Vagina (tissue), 2 donors: ENCODE data around the gene MFNG. TPM values are rescaled to one million over a fixed set of nuclear protein-coding genes. Genes with fewer than 3 reads are reported as not detected.

Experiments used
- DNase-seq, 2 donors: peaks; one replicate each; pipeline ENCODE4 v3.0.0-alpha.2; 2017; ENCODE audit errors: extremely low spot score in 2 of 2
- H3K27ac ChIP-seq: fragments of 200-600 bp; sonication (generic); one replicate; pipeline ENCODE4 v1.5.1; 2019
- H3K27me3 ChIP-seq: fragments of 200-600 bp; sonication (generic); one replicate; pipeline ENCODE4 v1.5.1; 2019
- H3K36me3 ChIP-seq, 2 donors: fragments of 200-600 bp; sonication (generic); one replicate each; pipeline ENCODE4 v1.5.1; 2017 to 2019
- H3K4me1 ChIP-seq: fragments of 200-600 bp; sonication (generic); one replicate; pipeline ENCODE4 v1.5.1; 2019
- H3K4me3 ChIP-seq, 2 donors: fragments of 200-600 bp; sonication (generic); 1 replicate in 1 of 2; 2 replicates in 1 of 2; pipeline ENCODE4 v1.5.1; 2016 to 2019
- H3K9me3 ChIP-seq: fragments of 200-600 bp; sonication (generic); one replicate; pipeline ENCODE4 v1.5.1; 2019
- POLR2A ChIP-seq, 2 donors: fragments of 450-650 bp; IDR thresholded peaks; one replicate each; pipeline ENCODE4 v1.6.1; 2017; ENCODE audit warnings: antibody characterized with exemption in 2 of 2, mild to moderate bottlenecking in 2 of 2, moderate library complexity in 2 of 2
- POLR2AphosphoS5 ChIP-seq, 2 donors: sonication (generic); formaldehyde crosslinking; IDR thresholded peaks; one replicate each; pipeline ENCODE4 v1.9.0; 2017; ENCODE audit warnings: antibody characterized with exemption in 2 of 2, mild to moderate bottlenecking in 2 of 2, low read depth in 1 of 2; ENCODE audit not compliant: insufficient read depth in 1 of 2
- intact Hi-C: fragments of 100-400 bp; cut with DNase I; formaldehyde crosslinking; loops from one replicate; pipeline ENCODE4 v1.15.1; 2023
- total RNA-seq: library from RNA; depleted of rRNA; stranded (reverse); fragments of >200 nt; gene quantifications from one replicate; pipeline ENCODE4 v1.2.3, GENCODE V29; 2016
- TF ChIP-seq, protein P1 (sequence below), 3 experiments: fragments of 450-650 bp in 2 of 3; fragments of 200-600 bp in 1 of 3; sonication (generic) in 1 of 3; IDR thresholded peaks; one replicate each; pipeline ENCODE4 v1.5.1; 2017 to 2019; ENCODE audit warnings: antibody characterized with exemption in 3 of 3, mild to moderate bottlenecking in 2 of 3, moderate library complexity in 2 of 3

The MFNG gene
- total RNA-seq, 1 donor from 2014 or later, result 15.2 TPM

DNA sequence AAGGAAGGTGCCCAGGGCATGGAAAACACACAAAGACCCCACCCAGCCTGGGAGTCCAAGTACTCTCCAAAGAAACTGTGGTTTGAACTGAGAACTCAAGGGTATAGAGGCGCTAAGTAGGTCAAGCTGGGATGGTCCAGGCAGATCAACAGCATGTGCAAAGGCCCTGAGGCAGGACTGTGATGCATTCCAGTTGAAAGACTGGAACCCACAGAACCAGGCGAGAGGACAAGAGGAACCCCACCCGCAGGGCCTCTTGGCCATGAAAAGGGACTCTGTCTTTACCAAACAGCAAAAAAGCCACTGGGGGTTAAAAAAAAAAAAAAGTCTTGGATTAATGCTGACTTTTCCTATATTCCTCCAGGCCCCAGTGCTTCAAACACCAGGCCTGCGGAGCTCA, 18.8 kb upstream of the MFNG start:
- peaks cover 31% of the 10 kb centered on the region for H3K4me1 ChIP-seq
- no peak overlapping the region for H3K4me3 ChIP-seq
- DNase-seq, result no peak
- TF ChIP-seq POLR2AphosphoS5 (IDR thresholded peaks at IDR 0.05; ENCODE audit: insufficient read depth in 1 of 2, low read depth in 1 of 2) (no peak), POLR2A (IDR thresholded peaks at IDR 0.05) (no peak)
- TF ChIP-seq, protein P1, sequence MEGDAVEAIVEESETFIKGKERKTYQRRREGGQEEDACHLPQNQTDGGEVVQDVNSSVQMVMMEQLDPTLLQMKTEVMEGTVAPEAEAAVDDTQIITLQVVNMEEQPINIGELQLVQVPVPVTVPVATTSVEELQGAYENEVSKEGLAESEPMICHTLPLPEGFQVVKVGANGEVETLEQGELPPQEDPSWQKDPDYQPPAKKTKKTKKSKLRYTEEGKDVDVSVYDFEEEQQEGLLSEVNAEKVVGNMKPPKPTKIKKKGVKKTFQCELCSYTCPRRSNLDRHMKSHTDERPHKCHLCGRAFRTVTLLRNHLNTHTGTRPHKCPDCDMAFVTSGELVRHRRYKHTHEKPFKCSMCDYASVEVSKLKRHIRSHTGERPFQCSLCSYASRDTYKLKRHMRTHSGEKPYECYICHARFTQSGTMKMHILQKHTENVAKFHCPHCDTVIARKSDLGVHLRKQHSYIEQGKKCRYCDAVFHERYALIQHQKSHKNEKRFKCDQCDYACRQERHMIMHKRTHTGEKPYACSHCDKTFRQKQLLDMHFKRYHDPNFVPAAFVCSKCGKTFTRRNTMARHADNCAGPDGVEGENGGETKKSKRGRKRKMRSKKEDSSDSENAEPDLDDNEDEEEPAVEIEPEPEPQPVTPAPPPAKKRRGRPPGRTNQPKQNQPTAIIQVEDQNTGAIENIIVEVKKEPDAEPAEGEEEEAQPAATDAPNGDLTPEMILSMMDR (IDR thresholded peaks at IDR 0.05), result no peak
- no peak overlapping the region for H3K27ac ChIP-seq
- intact Hi-C loops, result no loop called here
- H3K9me3 ChIP-seq, result no peaks in the 10 kb centered on the region
- no peaks in the 10 kb centered on the region for H3K27me3 ChIP-seq
- no peaks in the 10 kb centered on the region for H3K36me3 ChIP-seq

DNA sequence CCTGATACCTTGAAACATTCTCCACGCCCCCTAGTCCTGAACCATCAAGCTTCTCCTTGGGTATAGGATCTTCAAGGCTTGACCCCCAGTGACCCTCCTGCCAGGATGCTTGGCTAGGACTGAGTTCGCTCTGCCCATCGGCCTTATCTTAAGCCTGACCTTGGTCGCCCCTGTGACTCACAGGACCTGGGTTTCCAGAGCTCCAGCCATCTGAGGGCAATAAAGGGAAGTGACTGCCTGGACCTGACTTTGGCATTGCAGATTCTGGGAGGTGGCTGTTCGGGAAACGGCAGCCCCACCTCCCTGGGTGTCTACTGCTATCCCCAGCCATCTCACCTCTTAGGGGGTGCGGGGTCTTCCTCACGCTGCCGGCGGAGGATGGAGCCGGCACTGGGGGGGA, 17.7 kb upstream of the MFNG start:
- TF ChIP-seq POLR2AphosphoS5 (IDR thresholded peaks at IDR 0.05; ENCODE audit: insufficient read depth in 1 of 2, low read depth in 1 of 2) (peak in 1 of 2 donors; percentile 21), POLR2A (IDR thresholded peaks at IDR 0.05) (no peak)
- TF ChIP-seq, protein P1 (IDR thresholded peaks at IDR 0.05), result no peak
- Histone ChIP-seq H3K9me3 (no peaks in the 10 kb centered on the region), H3K36me3 (no peaks in the 10 kb centered on the region), H3K27me3 (no peaks in the 10 kb centered on the region), H3K27ac (no peak overlapping the region), H3K4me3 (no peak overlapping the region), H3K4me1 (peaks cover 28% of the 10 kb centered on the region)
- intact Hi-C loops, result no loop called here
- DNase-seq, result no peak

DNA sequence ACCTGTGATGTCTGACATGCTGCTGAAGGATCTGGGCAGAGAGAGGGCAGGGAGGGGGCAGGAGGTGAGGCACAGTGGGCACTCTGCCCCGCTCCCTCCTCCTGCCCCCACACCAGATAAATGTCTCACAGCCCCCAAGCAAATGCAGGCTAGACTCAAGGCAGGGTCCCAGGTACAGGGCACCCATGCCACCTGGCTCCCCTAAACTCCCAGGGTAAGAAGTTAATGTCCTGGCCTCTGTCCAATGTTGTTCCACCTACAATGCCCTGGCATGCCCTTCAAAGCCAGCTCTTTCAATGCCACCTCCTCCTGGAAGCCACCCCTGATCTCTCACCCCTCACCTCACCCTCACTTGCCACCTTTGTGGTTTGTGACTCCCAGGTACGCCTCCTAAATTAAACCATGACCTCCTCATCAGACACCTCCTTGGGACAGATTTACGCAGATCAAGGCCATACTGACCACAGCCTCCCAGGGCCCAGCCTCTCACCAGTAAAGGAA, 17.0 kb upstream of the MFNG start:
- peak overlapping the region; percentile 22 for H3K27ac ChIP-seq
- H3K9me3 ChIP-seq, result no peaks in the 10 kb centered on the region
- peaks cover 21% of the 10 kb centered on the region for H3K4me1 ChIP-seq
- no peaks in the 10 kb centered on the region for H3K36me3 ChIP-seq
- DNase-seq, result no peak
- H3K27me3 ChIP-seq, result no peaks in the 10 kb centered on the region
- H3K4me3 ChIP-seq, result no peak overlapping the region
- intact Hi-C loops, result no loop called here
- no peak for TF ChIP-seq POLR2AphosphoS5 (IDR thresholded peaks at IDR 0.05; ENCODE audit: insufficient read depth in 1 of 2, low read depth in 1 of 2)
- TF ChIP-seq, protein P1 (IDR thresholded peaks at IDR 0.05), result no peak

DNA sequence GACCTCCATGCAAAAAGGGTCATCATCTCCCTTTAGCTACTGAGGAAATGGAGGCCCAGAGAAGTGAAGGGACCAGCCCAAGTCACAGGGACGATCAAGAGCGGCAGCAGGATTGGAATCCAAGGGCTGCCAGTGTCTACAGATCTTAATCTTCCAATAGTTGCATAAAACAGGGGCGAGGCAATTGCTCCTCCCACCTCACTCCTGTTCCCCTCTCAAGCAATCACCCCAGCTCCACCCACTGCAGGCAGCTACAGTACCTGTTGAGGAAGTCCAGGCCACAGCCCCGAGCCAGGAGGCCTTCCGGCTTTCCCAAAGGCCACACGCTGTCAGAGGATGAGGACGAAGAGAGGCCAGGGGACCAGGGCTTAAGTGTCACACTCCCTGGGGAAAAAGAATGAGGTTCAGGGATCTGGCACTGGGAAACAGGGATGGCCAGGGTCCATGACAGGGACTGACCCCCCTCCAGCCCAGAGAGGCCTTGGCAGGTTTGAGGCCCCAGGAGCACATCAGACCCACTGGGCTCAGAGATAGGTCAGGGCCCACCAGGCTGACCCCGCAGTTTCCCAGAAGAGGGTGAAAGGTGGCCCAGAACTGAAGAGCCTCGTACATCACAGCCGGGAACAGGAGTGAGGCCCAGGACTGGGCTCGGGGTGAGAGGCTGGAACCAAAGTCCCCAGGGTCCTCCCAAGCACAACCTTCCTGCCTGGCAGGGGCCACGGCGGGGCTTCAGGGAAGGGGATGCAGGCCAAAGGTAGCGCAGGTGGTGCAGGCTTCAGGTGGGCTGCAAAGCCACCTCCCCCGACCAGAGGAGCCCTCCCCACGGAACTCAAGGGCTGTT, 16.4 kb upstream of the MFNG start:
- intact Hi-C loops, result no loop called here
- peaks cover 21% of the 10 kb centered on the region for H3K4me1 ChIP-seq

More for the DNA sequence above, 16.4 kb upstream of the MFNG start:
- H3K27ac ChIP-seq, result peak overlapping the region; percentile 22
- no peaks in the 10 kb centered on the region for H3K36me3 ChIP-seq
- no peak overlapping the region for H3K4me3 ChIP-seq
- TF ChIP-seq POLR2AphosphoS5 (IDR thresholded peaks at IDR 0.05; ENCODE audit: insufficient read depth in 1 of 2, low read depth in 1 of 2), result no peak
- TF ChIP-seq POLR2A (IDR thresholded peaks at IDR 0.05), result no peak
- TF ChIP-seq, protein P1 (IDR thresholded peaks at IDR 0.05), result no peak
- no peaks in the 10 kb centered on the region for H3K27me3 ChIP-seq
- no peaks in the 10 kb centered on the region for H3K9me3 ChIP-seq
- DNase-seq, result no peak
